ENCODE data around the gene DOK3.

DOK3 gene

GRCh38 chr5:177503351-177504085, 6.1 kb downstream of the DOK3 start:
- TF ChIP-seq, protein P1, sequence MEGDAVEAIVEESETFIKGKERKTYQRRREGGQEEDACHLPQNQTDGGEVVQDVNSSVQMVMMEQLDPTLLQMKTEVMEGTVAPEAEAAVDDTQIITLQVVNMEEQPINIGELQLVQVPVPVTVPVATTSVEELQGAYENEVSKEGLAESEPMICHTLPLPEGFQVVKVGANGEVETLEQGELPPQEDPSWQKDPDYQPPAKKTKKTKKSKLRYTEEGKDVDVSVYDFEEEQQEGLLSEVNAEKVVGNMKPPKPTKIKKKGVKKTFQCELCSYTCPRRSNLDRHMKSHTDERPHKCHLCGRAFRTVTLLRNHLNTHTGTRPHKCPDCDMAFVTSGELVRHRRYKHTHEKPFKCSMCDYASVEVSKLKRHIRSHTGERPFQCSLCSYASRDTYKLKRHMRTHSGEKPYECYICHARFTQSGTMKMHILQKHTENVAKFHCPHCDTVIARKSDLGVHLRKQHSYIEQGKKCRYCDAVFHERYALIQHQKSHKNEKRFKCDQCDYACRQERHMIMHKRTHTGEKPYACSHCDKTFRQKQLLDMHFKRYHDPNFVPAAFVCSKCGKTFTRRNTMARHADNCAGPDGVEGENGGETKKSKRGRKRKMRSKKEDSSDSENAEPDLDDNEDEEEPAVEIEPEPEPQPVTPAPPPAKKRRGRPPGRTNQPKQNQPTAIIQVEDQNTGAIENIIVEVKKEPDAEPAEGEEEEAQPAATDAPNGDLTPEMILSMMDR (IDR thresholded peaks at IDR 0.05; ENCODE audit: borderline replicate concordance, insufficient read depth, low read depth, low read length) = no peak
- H3K4me3 ChIP-seq (ENCODE audit: low read depth, low read length) = no peak overlapping the region

- TF ChIP-seq, protein P1 (IDR thresholded peaks at IDR 0.05; ENCODE audit: borderline replicate concordance, insufficient read depth, low read depth, low read length) = no peak
- H3K4me3 ChIP-seq (ENCODE audit: low read depth, low read length) = no peak overlapping the region
Measured at GRCh38 chr5:177502886-177503285, 6.7 kb downstream of the DOK3 start.

- H3K4me3 ChIP-seq (ENCODE audit: low read depth, low read length) = no peak overlapping the region
Measured at GRCh38 chr5:177501874-177502678, 7.5 kb downstream of the DOK3 start.

GRCh38 chr5:177500685-177501522, 8.7 kb downstream of the DOK3 start:
- H3K4me3 ChIP-seq (ENCODE audit: low read depth, low read length) = no peak overlapping the region
- TF ChIP-seq, protein P1 (IDR thresholded peaks at IDR 0.05; ENCODE audit: borderline replicate concordance, insufficient read depth, low read depth, low read length) = peak; percentile 97

More at GRCh38 chr5:177501874-177502678, 7.5 kb downstream of the DOK3 start:
- TF ChIP-seq, protein P1 (IDR thresholded peaks at IDR 0.05; ENCODE audit: borderline replicate concordance, insufficient read depth, low read depth, low read length) = no peak

- TF ChIP-seq, protein P1 (IDR thresholded peaks at IDR 0.05; ENCODE audit: borderline replicate concordance, insufficient read depth, low read depth, low read length) = no peak
- no peak overlapping the region for H3K4me3 ChIP-seq (ENCODE audit: low read depth, low read length)
Measured at GRCh38 chr5:177499842-177500241, 9.8 kb downstream of the DOK3 start.

- TF ChIP-seq, protein P1 (IDR thresholded peaks at IDR 0.05; ENCODE audit: borderline replicate concordance, insufficient read depth, low read depth, low read length) = no peak
- H3K4me3 ChIP-seq (ENCODE audit: low read depth, low read length) = peak overlapping the region; percentile 70
Measured at GRCh38 chr5:177498013-177498787, 11.4 kb downstream of the DOK3 start.
